Uterus (tissue), 4 donors: Measurements from ENCODE around the gene U2AF1L4. TPM values are rescaled to one million over a fixed set of nuclear protein-coding genes. Genes with fewer than 3 reads are reported as not detected.
"Not testable (repeated sequence)": the region's sequence is repeated elsewhere in the genome, so short reads cannot be mapped to it uniquely, and the experiment has no call there.

Source experiments
- DNase-seq, 2 donors: peaks; one replicate each; pipeline ENCODE4 v3.0.0-alpha.2; 2019 to 2020
- H3K27ac ChIP-seq, 2 donors: fragments of 200-600 bp; sonication (generic); 1 replicate in 1 of 2; 2 replicates in 1 of 2; pipeline ENCODE4 v1.5.1; 2016 to 2018
- H3K27me3 ChIP-seq, 2 donors: fragments of 200-600 bp; sonication (generic); one replicate each; pipeline ENCODE4 v1.5.1; 2018 to 2019; ENCODE audit warnings: control low read depth in 1 of 2
- H3K36me3 ChIP-seq, 2 donors: fragments of 200-600 bp; sonication (generic); one replicate each; pipeline ENCODE4 v1.5.1; 2019; ENCODE audit warnings: control low read depth in 1 of 2
- H3K4me1 ChIP-seq, 2 donors: fragments of 200-600 bp; sonication (generic); one replicate each; pipeline ENCODE4 v1.5.1; 2018 to 2019; ENCODE audit warnings: control low read depth in 1 of 2
- H3K4me3 ChIP-seq, 2 donors: fragments of 200-600 bp; sonication (generic); 1 replicate in 1 of 2; 2 replicates in 1 of 2; pipeline ENCODE4 v1.5.1; 2018 to 2019; ENCODE audit warnings: mild to moderate bottlenecking in 1 of 2
- H3K9me3 ChIP-seq, 2 donors: fragments of 200-600 bp; sonication (generic); one replicate each; pipeline ENCODE4 v1.5.1; 2019; ENCODE audit warnings: control low read depth in 1 of 2
- POLR2A ChIP-seq, 2 donors: fragments of 450-650 bp; IDR thresholded peaks; one replicate each; pipeline ENCODE4 v1.6.1; 2016; ENCODE audit warnings: antibody characterized with exemption in 2 of 2, mild to moderate bottlenecking in 1 of 2, moderate library complexity in 1 of 2
- intact Hi-C: fragments of 100-400 bp; cut with DNase I; formaldehyde crosslinking; loops from one replicate; pipeline ENCODE4 v1.15.1; 2023; ENCODE audit warnings: low total_unique reads
- total RNA-seq, 4 donors: library from RNA; depleted of rRNA in 3 of 4; stranded (reverse); fragments of >200 nt in 3 of 4; gene quantifications; one replicate each; pipeline versions ENCODE4 v1.1.0 to v1.2.4, GENCODE V29; 2014 to 2023
- TF ChIP-seq, protein P1 (sequence below), 4 experiments: fragments of 200-600 bp in 2 of 4; fragments of 450-650 bp in 2 of 4; sonication (generic) in 2 of 4; IDR thresholded peaks; one replicate each; pipeline ENCODE4 v1.5.1; 2016 to 2019; ENCODE audit warnings: antibody characterized with exemption in 4 of 4, mild to moderate bottlenecking in 2 of 4, moderate library complexity in 1 of 4
- donor health status: DM: yes; HTN: yes; CAD: no.

Gene U2AF1L4
- total RNA-seq, 4 donors from 2014 or later: 6.5 to 116 (median 19.5) TPM

GRCh38 chr19:35773020-35773806 is 28.0 kb upstream of the U2AF1L4 start:
- Histone ChIP-seq H3K27ac (no peak overlapping the region), H3K4me1 (peaks cover 0 to 6% of the 10 kb centered on the region in 2 donors), H3K27me3 (no peaks in the 10 kb centered on the region), H3K36me3 (no peaks in the 10 kb centered on the region), H3K4me3 (no peak overlapping the region), H3K9me3 (no peaks in the 10 kb centered on the region)
- intact Hi-C loops: no loop called here
- DNase-seq: no peak
- TF ChIP-seq POLR2A (IDR thresholded peaks at IDR 0.05): no peak
- TF ChIP-seq, protein P1, sequence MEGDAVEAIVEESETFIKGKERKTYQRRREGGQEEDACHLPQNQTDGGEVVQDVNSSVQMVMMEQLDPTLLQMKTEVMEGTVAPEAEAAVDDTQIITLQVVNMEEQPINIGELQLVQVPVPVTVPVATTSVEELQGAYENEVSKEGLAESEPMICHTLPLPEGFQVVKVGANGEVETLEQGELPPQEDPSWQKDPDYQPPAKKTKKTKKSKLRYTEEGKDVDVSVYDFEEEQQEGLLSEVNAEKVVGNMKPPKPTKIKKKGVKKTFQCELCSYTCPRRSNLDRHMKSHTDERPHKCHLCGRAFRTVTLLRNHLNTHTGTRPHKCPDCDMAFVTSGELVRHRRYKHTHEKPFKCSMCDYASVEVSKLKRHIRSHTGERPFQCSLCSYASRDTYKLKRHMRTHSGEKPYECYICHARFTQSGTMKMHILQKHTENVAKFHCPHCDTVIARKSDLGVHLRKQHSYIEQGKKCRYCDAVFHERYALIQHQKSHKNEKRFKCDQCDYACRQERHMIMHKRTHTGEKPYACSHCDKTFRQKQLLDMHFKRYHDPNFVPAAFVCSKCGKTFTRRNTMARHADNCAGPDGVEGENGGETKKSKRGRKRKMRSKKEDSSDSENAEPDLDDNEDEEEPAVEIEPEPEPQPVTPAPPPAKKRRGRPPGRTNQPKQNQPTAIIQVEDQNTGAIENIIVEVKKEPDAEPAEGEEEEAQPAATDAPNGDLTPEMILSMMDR (IDR thresholded peaks at IDR 0.05): no peak

DNA sequence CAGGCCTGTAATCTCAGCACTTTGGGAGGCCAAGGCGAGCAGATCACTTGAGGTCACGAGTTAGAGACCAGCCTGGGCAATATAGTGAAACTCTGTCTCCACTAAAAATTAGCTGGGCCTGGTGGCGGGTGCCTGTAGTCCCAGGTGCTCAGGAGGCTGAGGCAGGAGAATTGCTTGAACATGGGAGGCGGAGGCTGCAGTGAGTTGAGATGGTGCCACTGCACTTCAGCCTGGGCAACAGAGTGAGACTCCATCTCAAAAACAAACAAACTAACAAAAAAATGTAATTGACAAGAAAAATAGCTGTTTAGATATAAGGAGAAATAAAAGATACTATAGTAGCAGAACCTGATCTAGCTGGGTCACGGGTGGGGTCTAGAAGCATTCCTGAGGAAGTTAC is 27.1 kb upstream of the U2AF1L4 start:
- H3K4me1 ChIP-seq, H3K9me3 ChIP-seq, intact Hi-C loops, H3K27ac ChIP-seq, H3K4me3 ChIP-seq, H3K36me3 ChIP-seq, DNase-seq, H3K27me3 ChIP-seq: not testable (repeated sequence)

DNA sequence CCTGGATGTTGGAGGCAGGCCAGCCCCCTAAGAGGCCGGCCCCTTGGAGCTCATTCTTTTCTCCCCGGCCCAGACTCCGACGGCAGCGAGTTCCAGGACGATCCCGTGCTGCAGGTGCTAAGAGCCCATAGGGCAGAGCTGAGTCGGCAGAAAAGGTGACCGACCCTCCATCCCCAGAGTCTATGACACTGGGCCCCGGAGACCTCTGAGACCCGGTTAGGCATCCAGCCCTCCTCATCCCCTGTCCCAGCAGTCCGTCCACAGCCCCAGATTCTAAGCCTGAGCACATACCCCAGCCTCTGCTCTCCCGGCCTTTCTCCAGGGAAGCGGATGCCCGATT is 22.8 kb upstream of the U2AF1L4 start:
- H3K27ac ChIP-seq: no peak overlapping the region
- intact Hi-C loops: no loop called here

GRCh38 chr19:35767288-35768081 is 22.3 kb upstream of the U2AF1L4 start:
- Histone ChIP-seq H3K27me3 (no peaks in the 10 kb centered on the region), H3K36me3 (no peaks in the 10 kb centered on the region), H3K9me3 (no peaks in the 10 kb centered on the region), H3K4me1 (no peaks in the 10 kb centered on the region), H3K4me3 (no peak overlapping the region), H3K27ac (no peak overlapping the region)
- no peak for DNase-seq
- intact Hi-C loops: no loop called here
- TF ChIP-seq, protein P1 (IDR thresholded peaks at IDR 0.05): no peak
- TF ChIP-seq POLR2A (IDR thresholded peaks at IDR 0.05): no peak

More for the DNA sequence above, 22.8 kb upstream of the U2AF1L4 start:
- Histone ChIP-seq H3K9me3 (no peaks in the 10 kb centered on the region), H3K4me1 (no peaks in the 10 kb centered on the region), H3K4me3 (no peak overlapping the region), H3K36me3 (no peaks in the 10 kb centered on the region), H3K27me3 (no peaks in the 10 kb centered on the region)
- TF ChIP-seq POLR2A (IDR thresholded peaks at IDR 0.05): no peak
- TF ChIP-seq, protein P1 (IDR thresholded peaks at IDR 0.05): no peak
- no peak for DNase-seq

DNA sequence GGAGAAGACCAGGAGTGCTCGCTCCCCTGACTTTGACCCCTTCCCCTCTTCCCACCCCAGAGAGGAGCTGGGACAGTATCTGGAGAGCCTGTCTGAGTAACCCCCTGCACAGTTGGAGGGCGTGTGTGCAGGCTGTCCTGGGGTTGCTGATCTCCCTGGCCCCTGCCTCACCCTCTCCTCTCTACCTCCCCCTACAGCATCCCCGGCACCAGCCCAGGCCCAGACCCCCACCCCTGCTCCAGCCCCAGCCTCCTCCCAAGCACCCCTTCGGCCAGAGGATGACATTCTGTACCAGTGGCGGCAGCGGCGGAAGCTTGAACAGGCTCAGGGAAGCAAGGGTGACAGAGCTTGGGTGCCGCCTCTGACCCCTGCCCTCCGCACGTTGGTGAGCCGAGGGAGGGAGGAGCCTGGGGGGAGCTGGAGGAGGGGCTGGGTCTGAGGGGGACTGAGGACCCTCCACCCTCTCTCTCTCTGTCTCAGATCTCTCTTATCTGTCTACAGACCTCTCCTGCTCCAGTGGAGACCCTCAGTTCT is 21.4 kb upstream of the U2AF1L4 start:
- TF ChIP-seq POLR2A (IDR thresholded peaks at IDR 0.05): no peak
- TF ChIP-seq, protein P1 (IDR thresholded peaks at IDR 0.05): no peak
- Histone ChIP-seq H3K4me3 (no peak overlapping the region), H3K27me3 (no peaks in the 10 kb centered on the region), H3K4me1 (no peaks in the 10 kb centered on the region), H3K9me3 (no peaks in the 10 kb centered on the region), H3K27ac (no peak overlapping the region), H3K36me3 (no peaks in the 10 kb centered on the region)
- no peak for DNase-seq
- intact Hi-C loops: no loop called here
